ENCODE measurements around the gene ADAM12.

DNA sequence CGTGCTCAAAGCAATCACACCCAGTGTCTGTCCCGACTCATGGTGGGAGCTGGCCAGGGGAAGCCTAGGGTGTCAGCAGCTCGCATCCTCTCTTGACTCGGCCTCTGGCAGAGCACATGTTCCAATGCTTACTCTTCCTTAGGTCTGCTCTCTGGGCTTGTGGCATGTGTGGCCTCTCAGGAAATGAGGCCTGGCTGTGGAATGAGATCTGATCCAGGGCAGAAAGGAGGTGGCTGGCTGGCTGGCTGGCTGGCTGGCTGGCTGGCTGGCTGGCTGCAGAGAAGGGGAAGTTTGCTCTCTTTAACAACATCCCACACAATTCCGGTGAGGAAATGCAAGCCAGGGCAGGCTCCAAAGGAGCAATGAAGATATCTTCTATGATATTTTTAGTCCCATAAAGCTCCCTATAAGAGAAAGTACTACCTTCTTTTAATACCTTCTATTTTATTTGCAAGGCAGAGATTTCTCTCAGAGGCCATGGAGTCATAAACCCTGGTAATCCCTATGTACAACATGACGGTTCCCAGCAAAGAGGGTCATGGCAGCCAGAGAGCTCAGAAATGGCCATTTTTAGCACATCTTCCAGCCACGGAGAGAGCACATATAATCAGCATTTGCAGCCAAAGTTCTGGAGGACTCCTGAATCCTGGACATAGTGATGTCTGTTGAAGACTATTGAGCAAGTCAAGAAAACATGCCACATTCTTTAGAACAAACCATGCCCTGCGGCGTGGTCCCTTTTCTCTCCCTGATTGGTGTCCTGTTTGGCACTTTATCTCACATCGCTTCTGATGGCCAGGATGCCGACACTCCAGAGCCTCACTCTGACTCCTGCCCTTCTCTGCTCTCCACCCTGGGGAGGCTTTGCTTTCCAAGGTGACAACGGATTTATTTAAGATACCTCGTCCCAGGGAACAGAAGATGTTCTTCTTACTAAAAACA is 338.2 kb downstream of the ADAM12 start:
- TF ChIP-seq, protein P1, sequence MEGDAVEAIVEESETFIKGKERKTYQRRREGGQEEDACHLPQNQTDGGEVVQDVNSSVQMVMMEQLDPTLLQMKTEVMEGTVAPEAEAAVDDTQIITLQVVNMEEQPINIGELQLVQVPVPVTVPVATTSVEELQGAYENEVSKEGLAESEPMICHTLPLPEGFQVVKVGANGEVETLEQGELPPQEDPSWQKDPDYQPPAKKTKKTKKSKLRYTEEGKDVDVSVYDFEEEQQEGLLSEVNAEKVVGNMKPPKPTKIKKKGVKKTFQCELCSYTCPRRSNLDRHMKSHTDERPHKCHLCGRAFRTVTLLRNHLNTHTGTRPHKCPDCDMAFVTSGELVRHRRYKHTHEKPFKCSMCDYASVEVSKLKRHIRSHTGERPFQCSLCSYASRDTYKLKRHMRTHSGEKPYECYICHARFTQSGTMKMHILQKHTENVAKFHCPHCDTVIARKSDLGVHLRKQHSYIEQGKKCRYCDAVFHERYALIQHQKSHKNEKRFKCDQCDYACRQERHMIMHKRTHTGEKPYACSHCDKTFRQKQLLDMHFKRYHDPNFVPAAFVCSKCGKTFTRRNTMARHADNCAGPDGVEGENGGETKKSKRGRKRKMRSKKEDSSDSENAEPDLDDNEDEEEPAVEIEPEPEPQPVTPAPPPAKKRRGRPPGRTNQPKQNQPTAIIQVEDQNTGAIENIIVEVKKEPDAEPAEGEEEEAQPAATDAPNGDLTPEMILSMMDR (IDR thresholded peaks at IDR 0.05): no peak
- TF ChIP-seq POLR2A (IDR thresholded peaks at IDR 0.05): no peak
